ENCODE data around the gene ENOX2. TPM values are rescaled to one million over a fixed set of nuclear protein-coding genes. Genes with fewer than 3 reads are reported as not detected.
"Not testable (repeated sequence)": the region's sequence is repeated elsewhere in the genome, so short reads cannot be mapped to it uniquely, and the experiment has no call there.

The ENOX2 gene
- total RNA-seq, 2 donors from 2014 or later = 16.3 to 20.5 TPM

GRCh38 chrX:130715299-130715698 is 187.7 kb downstream of the ENOX2 start:
- H3K27me3 Mint-ChIP-seq (ENCODE audit: low read depth) = peaks cover 5% of the 10 kb centered on the region
- no peaks in the 10 kb centered on the region for H3K36me3 Mint-ChIP-seq (ENCODE audit: insufficient read depth in 2 of 2)
- peak overlapping the region; percentile 40 for H3K27ac Mint-ChIP-seq
- peaks cover 0 to 2% of the 10 kb centered on the region in 2 donors for H3K9me3 Mint-ChIP-seq
- DNase-seq = no peak
- H3K4me1 Mint-ChIP-seq (ENCODE audit: low read depth) = no peaks in the 10 kb centered on the region
- no peak for ATAC-seq (replicated peaks in 1 of 2)
- no peak overlapping the region for H3K4me3 Mint-ChIP-seq

DNA sequence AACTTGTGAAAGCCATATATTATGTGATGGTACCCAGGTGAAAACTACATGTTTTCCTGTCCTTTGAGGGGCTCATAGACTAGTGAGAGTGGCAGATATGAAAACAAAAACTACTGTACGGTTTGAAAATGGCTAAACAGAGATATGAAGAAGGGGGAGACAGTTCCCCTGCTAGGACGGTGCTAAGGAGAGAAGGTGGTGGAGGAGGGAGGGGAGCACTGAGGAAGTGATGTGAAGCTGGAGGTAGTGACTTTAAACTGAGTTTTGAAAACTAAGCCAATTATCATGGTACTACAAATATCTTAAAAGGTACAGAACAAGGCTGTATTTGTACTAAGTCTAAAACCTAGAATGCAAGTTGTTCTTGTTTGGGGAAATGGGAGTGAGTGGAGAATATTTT is 188.3 kb downstream of the ENOX2 start:
- Mint-ChIP-seq H3K36me3 (ENCODE audit: insufficient read depth in 2 of 2) (no peaks in the 10 kb centered on the region), H3K9me3 (peaks cover 0 to 2% of the 10 kb centered on the region in 2 donors), H3K27me3 (ENCODE audit: low read depth) (peaks cover 5% of the 10 kb centered on the region), H3K4me3 (no peak overlapping the region), H3K4me1 (ENCODE audit: low read depth) (no peaks in the 10 kb centered on the region), H3K27ac (no peak overlapping the region)
- ATAC-seq (replicated peaks in 1 of 2) (no peak), DNase-seq (no peak)

DNA sequence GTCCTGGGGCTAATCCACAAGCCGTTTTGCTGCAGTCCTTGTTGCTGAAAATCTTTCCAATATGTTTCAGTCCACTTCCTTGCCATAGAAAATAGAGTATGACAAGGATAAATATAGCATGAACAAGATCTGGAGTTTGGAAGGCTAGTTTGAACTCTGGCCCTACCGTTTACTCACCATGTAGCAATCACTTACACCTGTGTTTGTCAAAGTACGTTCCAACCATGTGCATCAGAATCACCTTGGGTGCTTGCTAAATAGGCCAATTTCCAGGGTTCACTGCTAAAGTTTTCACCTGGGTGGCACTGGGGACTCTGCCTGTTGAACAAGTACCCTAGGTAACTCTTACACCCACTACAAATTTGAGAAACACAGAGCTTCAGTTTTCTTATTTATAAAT is 188.9 kb downstream of the ENOX2 start:
- Mint-ChIP-seq H3K36me3 (ENCODE audit: insufficient read depth in 2 of 2) (no peaks in the 10 kb centered on the region), H3K9me3 (peaks cover 0 to 2% of the 10 kb centered on the region in 2 donors), H3K27ac (no peak overlapping the region), H3K4me3 (no peak overlapping the region), H3K27me3 (ENCODE audit: low read depth) (peaks cover 5% of the 10 kb centered on the region), H3K4me1 (ENCODE audit: low read depth) (no peaks in the 10 kb centered on the region)
- ATAC-seq (replicated peaks in 1 of 2) (no peak), DNase-seq (no peak)

DNA sequence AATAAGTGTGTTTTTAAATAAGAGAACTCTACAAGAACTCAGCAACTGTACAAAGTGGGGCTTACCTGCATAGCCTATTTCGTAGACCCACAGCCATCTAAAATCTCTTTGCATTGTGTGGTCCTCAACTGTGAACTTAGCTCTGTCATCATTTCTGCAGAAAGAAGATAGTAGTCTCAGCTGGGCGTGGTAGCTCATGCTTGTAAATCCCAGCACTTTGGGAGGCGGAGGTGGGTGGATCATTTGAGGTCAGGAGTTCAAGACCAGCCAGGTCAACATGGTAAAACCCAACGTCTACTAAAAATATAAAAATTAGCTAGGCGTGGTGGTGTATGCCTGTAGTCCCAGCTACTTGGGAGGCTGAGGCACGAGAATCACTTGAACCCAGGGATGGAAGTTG is 193.8 kb downstream of the ENOX2 start:
- DNase-seq; H3K27ac Mint-ChIP-seq; H3K4me3 Mint-ChIP-seq; ATAC-seq (replicated peaks in 1 of 2); H3K27me3 Mint-ChIP-seq (ENCODE audit: low read depth); H3K36me3 Mint-ChIP-seq (ENCODE audit: insufficient read depth in 2 of 2); H3K4me1 Mint-ChIP-seq (ENCODE audit: low read depth); H3K9me3 Mint-ChIP-seq: not testable (repeated sequence)

GRCh38 chrX:130705591-130705990 is 197.4 kb downstream of the ENOX2 start:
- H3K27me3 Mint-ChIP-seq (ENCODE audit: low read depth) = peaks cover 2% of the 10 kb centered on the region
- ATAC-seq (replicated peaks in 1 of 2) (no peak), DNase-seq (no peak)
- no peaks in the 10 kb centered on the region for H3K4me1 Mint-ChIP-seq (ENCODE audit: low read depth)
- no peak overlapping the region for H3K4me3 Mint-ChIP-seq
- no peak overlapping the region for H3K27ac Mint-ChIP-seq
- peaks cover 0 to 2% of the 10 kb centered on the region in 2 donors for H3K36me3 Mint-ChIP-seq (ENCODE audit: insufficient read depth in 2 of 2)
- peaks cover 0 to 1% of the 10 kb centered on the region in 2 donors for H3K9me3 Mint-ChIP-seq

- peaks cover 0 to 2% of the 10 kb centered on the region in 2 donors for H3K36me3 Mint-ChIP-seq (ENCODE audit: insufficient read depth in 2 of 2)
- no peaks in the 10 kb centered on the region for H3K27me3 Mint-ChIP-seq (ENCODE audit: low read depth)
- ATAC-seq (replicated peaks in 1 of 2) (no peak), DNase-seq (no peak)
- H3K9me3 Mint-ChIP-seq = no peaks in the 10 kb centered on the region
- no peak overlapping the region for H3K4me3 Mint-ChIP-seq
- H3K27ac Mint-ChIP-seq = no peak overlapping the region
- H3K4me1 Mint-ChIP-seq (ENCODE audit: low read depth) = no peaks in the 10 kb centered on the region
These were observed 198.7 kb downstream of the ENOX2 start for GRCh38 chrX:130704053-130705038.

GRCh38 chrX:130702867-130703707 is 199.9 kb downstream of the ENOX2 start:
- H3K9me3 Mint-ChIP-seq = no peaks in the 10 kb centered on the region
- DNase-seq (no peak), ATAC-seq (replicated peaks in 1 of 2) (no peak)
- no peak overlapping the region for H3K4me3 Mint-ChIP-seq
- H3K4me1 Mint-ChIP-seq (ENCODE audit: low read depth) = no peaks in the 10 kb centered on the region
- no peak overlapping the region for H3K27ac Mint-ChIP-seq
- peaks cover 0 to 2% of the 10 kb centered on the region in 2 donors for H3K36me3 Mint-ChIP-seq (ENCODE audit: insufficient read depth in 2 of 2)
- peaks cover 9% of the 10 kb centered on the region for H3K27me3 Mint-ChIP-seq (ENCODE audit: low read depth)

GRCh38 chrX:130700629-130701028 is 202.4 kb downstream of the ENOX2 start:
- H3K4me1 Mint-ChIP-seq (ENCODE audit: low read depth) = no peaks in the 10 kb centered on the region
- no peaks in the 10 kb centered on the region for H3K36me3 Mint-ChIP-seq (ENCODE audit: insufficient read depth in 2 of 2)
- H3K9me3 Mint-ChIP-seq = no peaks in the 10 kb centered on the region
- H3K27me3 Mint-ChIP-seq (ENCODE audit: low read depth) = peaks cover 9% of the 10 kb centered on the region
- no peak overlapping the region for H3K27ac Mint-ChIP-seq
- no peak for ATAC-seq (replicated peaks in 1 of 2)
- DNase-seq = no peak
- no peak overlapping the region for H3K4me3 Mint-ChIP-seq

- DNase-seq (no peak), ATAC-seq (replicated peaks in 1 of 2) (no peak)
- no peaks in the 10 kb centered on the region for H3K4me1 Mint-ChIP-seq (ENCODE audit: low read depth)
- H3K9me3 Mint-ChIP-seq = no peaks in the 10 kb centered on the region
- H3K4me3 Mint-ChIP-seq = no peak overlapping the region
- H3K36me3 Mint-ChIP-seq (ENCODE audit: insufficient read depth in 2 of 2) = no peaks in the 10 kb centered on the region
- H3K27me3 Mint-ChIP-seq (ENCODE audit: low read depth) = peaks cover 9% of the 10 kb centered on the region
- H3K27ac Mint-ChIP-seq = no peak overlapping the region
These were observed 203.4 kb downstream of the ENOX2 start for GRCh38 chrX:130699618-130700017.

GRCh38 chrX:130696542-130696941 is 206.5 kb downstream of the ENOX2 start:
- H3K27me3 Mint-ChIP-seq (ENCODE audit: low read depth) = peaks cover 9% of the 10 kb centered on the region
- DNase-seq (no peak), ATAC-seq (replicated peaks in 1 of 2) (no peak)
- no peaks in the 10 kb centered on the region for H3K4me1 Mint-ChIP-seq (ENCODE audit: low read depth)
- H3K9me3 Mint-ChIP-seq = no peaks in the 10 kb centered on the region
- no peaks in the 10 kb centered on the region for H3K36me3 Mint-ChIP-seq (ENCODE audit: insufficient read depth in 2 of 2)
- H3K4me3 Mint-ChIP-seq = no peak overlapping the region
- H3K27ac Mint-ChIP-seq = no peak overlapping the region

GRCh38 chrX:130695931-130696330 is 207.1 kb downstream of the ENOX2 start:
- Mint-ChIP-seq H3K27ac (no peak overlapping the region), H3K36me3 (ENCODE audit: insufficient read depth in 2 of 2) (no peaks in the 10 kb centered on the region), H3K4me1 (ENCODE audit: low read depth) (no peaks in the 10 kb centered on the region), H3K27me3 (ENCODE audit: low read depth) (peaks cover 9% of the 10 kb centered on the region), H3K4me3 (no peak overlapping the region), H3K9me3 (no peaks in the 10 kb centered on the region)
- ATAC-seq (replicated peaks in 1 of 2) (no peak), DNase-seq (no peak)

DNA sequence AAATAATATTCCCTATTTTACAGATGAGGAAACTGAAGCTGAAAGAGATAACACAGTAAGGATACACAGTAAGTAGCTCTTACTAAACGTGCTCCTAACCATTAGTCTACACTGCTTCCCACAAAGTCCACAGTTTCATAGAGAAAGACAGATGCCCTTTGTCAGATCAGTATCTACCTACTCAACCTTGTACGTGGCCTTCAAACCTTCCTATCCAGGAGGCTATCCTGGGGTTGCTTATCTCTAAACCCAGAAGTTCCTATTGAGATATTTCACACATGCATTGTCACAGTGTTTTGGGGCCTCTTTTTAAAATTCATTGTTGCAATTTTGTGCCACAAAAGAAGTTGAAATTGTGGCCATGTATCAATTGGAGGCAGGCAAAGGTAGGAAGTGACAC is 208.0 kb downstream of the ENOX2 start:
- Mint-ChIP-seq H3K27ac (no peak overlapping the region), H3K27me3 (ENCODE audit: low read depth) (peaks cover 9% of the 10 kb centered on the region), H3K4me1 (ENCODE audit: low read depth) (no peaks in the 10 kb centered on the region), H3K36me3 (ENCODE audit: insufficient read depth in 2 of 2) (no peaks in the 10 kb centered on the region), H3K9me3 (no peaks in the 10 kb centered on the region), H3K4me3 (no peak overlapping the region)
- no peak for ATAC-seq (replicated peaks in 1 of 2)
- DNase-seq = no peak

DNA sequence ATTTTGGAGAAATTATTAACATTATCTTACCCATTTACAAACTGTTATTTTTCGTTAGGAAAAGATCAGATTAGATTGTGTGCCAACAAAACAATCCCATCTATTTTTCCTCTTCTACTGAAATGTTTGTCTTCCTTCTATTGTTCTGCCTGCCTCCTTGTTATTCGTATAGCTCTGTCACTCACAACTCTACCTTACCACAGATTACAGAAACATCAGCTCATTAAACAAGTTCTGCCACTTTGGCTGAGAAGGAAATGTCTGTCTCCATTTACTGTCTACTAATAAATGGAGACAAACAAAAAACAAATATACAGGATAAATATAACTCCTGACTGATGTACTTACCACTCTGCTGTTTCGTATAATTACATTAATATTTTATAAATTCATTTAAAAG is 211.4 kb downstream of the ENOX2 start:
- H3K9me3 Mint-ChIP-seq = no peaks in the 10 kb centered on the region
- H3K27me3 Mint-ChIP-seq (ENCODE audit: low read depth) = no peaks in the 10 kb centered on the region
- ATAC-seq (replicated peaks in 1 of 2) (no peak), DNase-seq (no peak)
- no peak overlapping the region for H3K27ac Mint-ChIP-seq
- no peaks in the 10 kb centered on the region for H3K4me1 Mint-ChIP-seq (ENCODE audit: low read depth)
- H3K4me3 Mint-ChIP-seq = no peak overlapping the region
- H3K36me3 Mint-ChIP-seq (ENCODE audit: insufficient read depth in 2 of 2) = peaks cover 0 to 1% of the 10 kb centered on the region in 2 donors

All from activated T-cell treated with anti-CD3 and anti-CD28 coated beads, Interleukin-2, amount 50 U/mL, for 72 hours (primary cell).